ENCODE data around the gene RNF14.
A peak's percentile ranks its signal among the peaks of the same experiment; 100 is the strongest.
"Not testable (repeated sequence)": the region's sequence is repeated elsewhere in the genome, so short reads cannot be mapped to it uniquely, and the experiment has no call there.

The RNF14 gene

GRCh38 chr5:142017832-142018427 is 49.0 kb downstream of the RNF14 start:
- DNase-seq: peak in 1 of 2 donors; percentile 24

- no peak for DNase-seq
Measured at GRCh38 chr5:142020122-142020659, 51.3 kb downstream of the RNF14 start.

- no peak for DNase-seq
Measured at GRCh38 chr5:142023836-142024235, 54.9 kb downstream of the RNF14 start.

GRCh38 chr5:142024771-142025304 is 55.9 kb downstream of the RNF14 start:
- peak; percentile 83 for DNase-seq

- DNase-seq: no peak
Measured at GRCh38 chr5:142025637-142026036, 56.7 kb downstream of the RNF14 start.

- no peak for DNase-seq
Measured at GRCh38 chr5:142032150-142032549, 63.2 kb downstream of the RNF14 start.

GRCh38 chr5:142032747-142033631 is 64.1 kb downstream of the RNF14 start:
- DNase-seq: no peak

- not testable (repeated sequence) for DNase-seq
Measured at GRCh38 chr5:142033632-142034567, 65.0 kb downstream of the RNF14 start.

GRCh38 chr5:142034994-142035393 is 66.1 kb downstream of the RNF14 start:
- DNase-seq: no peak

GRCh38 chr5:142036918-142037317 is 68.0 kb downstream of the RNF14 start:
- DNase-seq: no peak

- not testable (repeated sequence) for DNase-seq
Measured at GRCh38 chr5:142037599-142037998, 68.7 kb downstream of the RNF14 start.

- no peak for DNase-seq
Measured at GRCh38 chr5:142038735-142039134, 69.8 kb downstream of the RNF14 start.

Measured in CD4-positive, alpha-beta T cell treated with Interleukin-1 beta for 1 hour (primary cell).